ENCODE results near the gene DNAH11. TPM values are rescaled to one million over a fixed set of nuclear protein-coding genes. Genes with fewer than 3 reads are reported as not detected.

Gene DNAH11
- 1 to 10 TPM in 2 of 4 donors, under 1 TPM in 2; 0.20 to 2.5 (median 0.71) TPM for total RNA-seq

- Histone ChIP-seq H3K4me1 (peaks cover 0 to 17% (median 8%) of the 10 kb centered on the region in 4 donors), H3K27me3 (peaks cover 0 to 53% of the 10 kb centered on the region in 2 donors), H3K36me3 (no peaks in the 10 kb centered on the region), H3K27ac (no peak within 1 kb of the TSS), H3K4me3 (peak within 1 kb of the TSS in 3 of 4 donors; percentile 2 to 50 (median 20)), H3K9me3 (peaks cover 0 to 2% (median 0%) of the 10 kb centered on the region in 4 donors)
- no peak for DNase-seq (ENCODE audit: low spot score in 2 of 2)
- TF ChIP-seq CTCF (IDR thresholded peaks at IDR 0.05) (no peak), POLR2A (IDR thresholded peaks at IDR 0.05) (no peak), EP300 (IDR thresholded peaks at IDR 0.05) (no peak)
- WGBS, 2 donors: 0 to 1% methylated on average over 19 to 31 of the region's 66 CpGs
Measured at GRCh38 chr7:21542891-21543527, at the start of gene DNAH11. DNAH11 (plus strand) TSS chr7:21543039; CDS start chr7:21543246, 207 bp downstream.

DNA sequence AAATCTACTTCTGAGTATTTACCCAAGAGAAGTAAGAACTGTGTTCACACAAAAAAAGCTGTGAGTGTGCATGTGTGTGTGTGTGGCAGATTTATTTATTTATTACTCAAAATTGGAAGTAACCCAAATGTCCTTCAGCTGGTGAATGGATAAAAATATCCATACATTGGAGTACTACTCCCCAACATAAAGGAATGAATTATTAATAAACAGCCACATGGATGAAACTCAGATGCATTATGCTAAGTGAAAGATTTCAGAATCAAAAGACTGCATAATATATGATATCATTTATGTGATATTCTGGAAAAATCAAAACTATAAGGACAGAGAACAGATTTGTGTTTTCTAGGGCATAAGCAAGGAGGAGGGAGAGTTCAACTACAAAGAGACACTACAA, 47.1 kb upstream of the DNAH11 start:
- Histone ChIP-seq H3K4me3 (no peak overlapping the region), H3K27me3 (no peaks in the 10 kb centered on the region), H3K9me3 (peaks cover 0 to 23% (median 6%) of the 10 kb centered on the region in 4 donors), H3K27ac (no peak overlapping the region), H3K36me3 (peaks cover 0 to 33% (median 0%) of the 10 kb centered on the region in 3 donors), H3K4me1 (no peaks in the 10 kb centered on the region)
- no peak for DNase-seq (ENCODE audit: low spot score in 2 of 2)
- TF ChIP-seq EP300 (IDR thresholded peaks at IDR 0.05) (no peak), POLR2A (IDR thresholded peaks at IDR 0.05) (no peak), CTCF (IDR thresholded peaks at IDR 0.05) (no peak)

DNA sequence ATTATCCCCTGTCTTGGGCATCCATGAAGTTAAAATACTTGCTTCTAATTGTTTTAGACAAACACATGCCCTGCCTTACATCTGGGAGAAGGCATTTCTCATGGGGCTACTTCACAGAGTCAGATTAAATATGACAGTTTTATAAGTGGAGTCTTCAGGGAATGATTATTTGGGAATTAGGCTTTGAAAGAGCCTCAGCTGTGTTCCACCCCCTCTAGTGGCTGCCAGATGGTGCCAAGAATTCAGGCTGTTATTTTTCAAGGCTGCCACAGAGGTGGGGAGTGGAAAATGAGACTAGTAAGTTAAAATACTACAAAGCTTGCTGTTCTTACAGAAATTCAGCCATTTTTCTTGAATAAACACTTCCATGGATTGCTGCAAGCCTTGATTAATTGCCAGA, 45.8 kb upstream of the DNAH11 start:
- H3K4me3 ChIP-seq: no peak overlapping the region
- H3K36me3 ChIP-seq: peaks cover 0 to 39% (median 0%) of the 10 kb centered on the region in 3 donors
- TF ChIP-seq POLR2A (IDR thresholded peaks at IDR 0.05): no peak
- no peak for TF ChIP-seq CTCF (IDR thresholded peaks at IDR 0.05)
- TF ChIP-seq EP300 (IDR thresholded peaks at IDR 0.05): no peak
- H3K4me1 ChIP-seq: no peaks in the 10 kb centered on the region
- H3K27me3 ChIP-seq: no peaks in the 10 kb centered on the region
- no peak overlapping the region for H3K27ac ChIP-seq
- no peak for DNase-seq (ENCODE audit: low spot score in 2 of 2)
- peaks cover 0 to 26% (median 6%) of the 10 kb centered on the region in 4 donors for H3K9me3 ChIP-seq

GRCh38 chr7:21500117-21500832, 42.6 kb upstream of the DNAH11 start:
- H3K27me3 ChIP-seq: no peaks in the 10 kb centered on the region
- DNase-seq (ENCODE audit: low spot score in 2 of 2): no peak
- TF ChIP-seq EP300 (IDR thresholded peaks at IDR 0.05) (no peak), POLR2A (IDR thresholded peaks at IDR 0.05) (no peak), CTCF (IDR thresholded peaks at IDR 0.05) (no peak)
- peaks cover 0 to 15% (median 4%) of the 10 kb centered on the region in 4 donors for H3K9me3 ChIP-seq
- no peak overlapping the region for H3K4me3 ChIP-seq
- peaks cover 0 to 59% (median 0%) of the 10 kb centered on the region in 3 donors for H3K36me3 ChIP-seq
- 77 to 81% methylated on average over 6 of the region's 6 CpGs for WGBS, 2 donors
- no peaks in the 10 kb centered on the region for H3K4me1 ChIP-seq
- H3K27ac ChIP-seq: no peak overlapping the region

DNA sequence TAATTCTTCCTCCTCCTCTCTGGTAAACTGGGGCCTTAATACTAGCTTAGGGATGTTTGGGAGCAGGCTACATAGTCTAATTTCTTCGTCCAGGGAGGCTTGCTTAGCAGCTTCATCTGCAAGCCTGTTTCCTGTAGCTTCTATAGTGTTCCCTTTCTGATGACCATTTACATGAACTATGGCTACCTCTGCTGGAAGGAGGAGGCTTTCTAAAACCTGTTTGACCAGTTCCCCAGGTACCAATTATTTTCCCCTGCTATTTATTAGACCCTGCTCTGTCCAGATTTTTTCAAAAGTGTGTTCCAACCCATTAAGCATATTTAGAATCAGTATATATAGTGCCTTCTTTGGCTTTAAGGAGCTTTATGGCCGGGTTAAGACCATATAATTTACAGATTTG, 38.8 kb upstream of the DNAH11 start:
- Histone ChIP-seq H3K4me3 (no peak overlapping the region), H3K27me3 (no peaks in the 10 kb centered on the region), H3K36me3 (peaks cover 0 to 76% (median 0%) of the 10 kb centered on the region in 3 donors), H3K4me1 (no peaks in the 10 kb centered on the region), H3K27ac (no peak overlapping the region), H3K9me3 (peaks cover 0 to 22% (median 0%) of the 10 kb centered on the region in 4 donors)
- TF ChIP-seq POLR2A (IDR thresholded peaks at IDR 0.05) (no peak), EP300 (IDR thresholded peaks at IDR 0.05) (no peak), CTCF (IDR thresholded peaks at IDR 0.05) (no peak)
- 92 to 93% methylated on average over 2 of the region's 2 CpGs for WGBS, 2 donors
- DNase-seq (ENCODE audit: low spot score in 2 of 2): no peak

Measured in tibial nerve (tissue), 4 donors.